Lung (tissue), 12 donors: ENCODE data around the gene MYADML2. TPM values are rescaled to one million over a fixed set of nuclear protein-coding genes. Genes with fewer than 3 reads are reported as not detected.

ENCODE experiments used
- ATAC-seq: fragments of 200-7000 bp; cut with Tn5 transposase; one replicate; pipeline ENCODE4 v1.9.1; 2020; ENCODE audit warnings: moderate number of reproducible peaks; ENCODE audit not compliant: insufficient read depth, low FRiP score
- DNase-seq, 3 donors: peaks; one replicate each; pipeline ENCODE4 v3.0.0-alpha.2; 2013 to 2017
- H3K27ac ChIP-seq, 2 donors: one replicate each; pipeline ENCODE4 v1.5.1; 2013; ENCODE audit warnings: mild to moderate bottlenecking in 2 of 2, moderate library complexity in 2 of 2, control low read depth in 1 of 2, inconsistent platforms in 1 of 2, low read depth in 1 of 2, low read length in 1 of 2
- H3K27me3 ChIP-seq, 3 donors: one replicate each; pipeline ENCODE4 v1.5.1; 2013; ENCODE audit warnings: low read length in 2 of 3; ENCODE audit not compliant: control insufficient read depth in 3 of 3, insufficient read depth in 3 of 3
- H3K36me3 ChIP-seq, 4 donors: one replicate each; pipeline ENCODE4 v1.5.1; 2013; ENCODE audit warnings: low read length in 4 of 4, mild to moderate bottlenecking in 1 of 4, moderate library complexity in 1 of 4; ENCODE audit not compliant: control insufficient read depth in 4 of 4, insufficient read depth in 4 of 4
- H3K4me1 ChIP-seq, 5 donors: one replicate each; pipeline ENCODE4 v1.5.1; 2013; ENCODE audit warnings: low read length in 5 of 5, mild to moderate bottlenecking in 2 of 5, moderate library complexity in 1 of 5; ENCODE audit not compliant: control insufficient read depth in 5 of 5, insufficient read depth in 5 of 5
- H3K4me3 ChIP-seq: one replicate; pipeline ENCODE4 v1.5.1; 2013; ENCODE audit warnings: mild to moderate bottlenecking, control low read depth, moderate library complexity
- H3K9ac ChIP-seq, 2 donors: one replicate each; pipeline ENCODE4 v1.5.1; 2013; ENCODE audit warnings: low read length in 2 of 2, control low read depth in 1 of 2; ENCODE audit not compliant: insufficient read depth in 1 of 2
- H3K9me3 ChIP-seq, 4 donors: one replicate each; pipeline ENCODE4 v1.5.1; 2013; ENCODE audit warnings: low read length in 3 of 4, mild to moderate bottlenecking in 1 of 4, moderate library complexity in 1 of 4; ENCODE audit not compliant: control insufficient read depth in 4 of 4, insufficient read depth in 3 of 4
- CTCF ChIP-seq: IDR thresholded peaks from 2 replicates; pipeline ENCODE4 v1.5.1; 2012; ENCODE audit warnings: mild to moderate bottlenecking; ENCODE audit errors: control extremely low read depth, extremely low read depth
- WGBS, 2 donors: extraction: QIAGEN DNeasy Blood & Tissue Kit; methylation state at CpG; one replicate each; pipeline ENCODE4 v1.1.7; 2013; 5-methylcytosine and 5-hydroxymethylcytosine counted together
- polyA plus RNA-seq, 2 donors: library from polyadenylated mRNA; stranded (reverse); fragments of 200-250 nt; gene quantifications; one replicate each; pipeline ENCODE4 v1.2.1, GENCODE V29; 2013
- total RNA-seq, 2 donors: library from RNA; depleted of rRNA in 1 of 2; stranded (reverse); fragments of >200 nt in 1 of 2; gene quantifications; one replicate each; pipeline ENCODE4 v1.2.1, GENCODE V29; 2014 to 2021
- donor health status: control.
- donor health status: control.
- donor health status: Bipolar disorder and iron deficiency.
- donor health status: healthy.
- donor health status: DM: yes; HTN: yes; CAD: no.

MYADML2 gene
- total and polyA plus RNA-seq, 4 donors: not detected

DNA sequence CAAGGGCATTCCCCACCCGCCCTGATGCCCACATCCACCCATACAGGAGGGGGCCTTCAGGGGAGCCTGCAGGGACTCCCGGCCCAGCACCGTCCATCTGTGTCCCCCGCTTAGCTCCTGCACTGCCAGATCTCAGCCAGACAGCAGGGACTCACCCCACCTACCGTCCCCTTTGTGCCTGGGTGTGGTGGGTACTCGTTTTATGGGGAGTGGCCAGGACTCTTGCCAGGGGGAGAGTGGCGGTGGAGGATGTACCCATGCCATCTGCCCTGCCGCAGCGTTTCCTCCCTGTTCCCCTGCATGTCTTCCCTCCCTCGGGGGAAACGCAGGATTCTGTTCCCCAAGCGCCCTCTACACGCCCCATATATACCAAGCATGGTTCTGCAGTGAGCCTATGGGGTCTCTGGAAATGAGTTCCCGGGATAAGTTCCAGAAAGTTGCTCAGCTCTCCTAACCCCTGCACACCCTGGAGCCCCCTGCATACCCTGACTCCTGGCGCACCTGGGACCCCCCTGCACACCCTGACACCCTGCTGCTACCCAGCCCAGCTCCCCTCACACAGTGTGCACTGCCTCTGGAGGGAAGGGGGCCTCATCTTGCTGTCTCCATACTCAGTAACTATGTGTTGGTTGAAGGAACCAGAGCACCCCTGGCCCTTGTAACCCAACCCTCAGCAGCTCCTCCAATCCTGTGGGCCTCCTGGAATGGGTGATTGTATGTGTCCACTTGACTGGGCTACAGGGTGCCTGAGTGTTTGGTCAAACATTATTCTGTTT, 15.3 kb downstream of the MYADML2 start:
- DNase-seq: no peak
- Histone ChIP-seq H3K4me1 (peaks cover 0 to 35% (median 5%) of the 10 kb centered on the region in 5 donors), H3K4me3 (no peak overlapping the region), H3K36me3 (no peaks in the 10 kb centered on the region), H3K27me3 (no peaks in the 10 kb centered on the region), H3K27ac (no peak overlapping the region), H3K9me3 (no peaks in the 10 kb centered on the region), H3K9ac (no peak overlapping the region)
- ATAC-seq: no peak
- TF ChIP-seq CTCF: no peak
- WGBS, 2 donors: 41 to 42% methylated on average over 15 of the region's 15 CpGs

GRCh38 chr17:81931189-81931556, 15.9 kb downstream of the MYADML2 start:
- Histone ChIP-seq H3K36me3 (no peaks in the 10 kb centered on the region), H3K4me3 (no peak overlapping the region), H3K9me3 (no peaks in the 10 kb centered on the region), H3K27ac (no peak overlapping the region), H3K27me3 (no peaks in the 10 kb centered on the region), H3K4me1 (peaks cover 0 to 36% (median 3%) of the 10 kb centered on the region in 5 donors), H3K9ac (no peak overlapping the region)
- 70 to 79% methylated on average over 13 of the region's 13 CpGs for WGBS, 2 donors
- no peak for TF ChIP-seq CTCF
- no peak for DNase-seq
- ATAC-seq: no peak

DNA sequence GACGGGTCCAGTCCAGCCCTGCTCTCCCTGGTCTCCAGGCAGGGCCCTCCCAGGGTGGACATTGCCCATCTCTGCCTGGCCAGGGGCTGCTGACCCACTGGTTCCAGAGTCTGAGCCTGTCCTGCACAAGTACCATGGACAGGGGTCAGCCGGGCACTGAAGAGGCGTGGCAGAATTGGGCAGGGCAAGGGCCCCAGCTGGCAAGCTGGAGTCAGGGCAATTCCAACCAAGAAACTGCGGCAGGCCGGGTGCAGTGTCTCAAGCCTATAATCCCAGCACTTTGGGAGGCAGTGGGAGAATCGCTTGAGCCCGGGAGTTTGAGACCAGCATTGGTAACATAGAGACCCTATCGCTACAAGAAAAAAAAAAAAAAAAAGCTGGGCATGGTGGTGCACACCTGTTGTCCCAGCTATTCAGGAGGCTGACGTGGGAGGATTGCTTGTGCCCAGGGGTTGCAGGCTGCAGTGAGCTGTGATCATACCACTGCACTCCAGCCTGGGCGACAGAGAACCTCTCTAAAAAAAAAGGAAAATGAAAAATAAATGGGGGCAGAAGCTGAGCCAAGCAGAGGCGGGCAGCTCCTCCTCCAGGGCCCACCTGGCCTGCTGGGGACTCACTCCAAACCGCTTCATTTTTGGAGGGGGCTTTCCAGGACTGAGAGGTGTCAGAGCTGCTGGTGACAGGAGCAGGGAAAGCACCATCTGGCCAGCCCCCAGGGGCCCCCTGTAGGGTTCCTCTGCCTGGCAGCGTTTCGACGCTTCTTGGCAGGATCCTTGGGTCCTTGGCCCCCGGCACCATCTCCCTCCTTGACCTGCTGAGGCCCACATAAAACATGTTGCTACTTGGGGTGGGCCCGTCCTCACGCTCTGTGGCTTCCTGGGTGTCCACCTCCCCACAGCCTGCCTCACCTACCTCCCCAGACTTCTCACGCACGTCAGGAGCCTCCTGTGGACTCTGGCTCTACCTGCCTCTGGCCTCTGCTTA, 16.6 kb downstream of the MYADML2 start:
- no peak overlapping the region for H3K27ac ChIP-seq
- no peaks in the 10 kb centered on the region for H3K36me3 ChIP-seq
- 67 to 69% methylated on average over 20 of the region's 20 CpGs for WGBS, 2 donors
- H3K27me3 ChIP-seq: no peaks in the 10 kb centered on the region
- no peak overlapping the region for H3K9ac ChIP-seq
- H3K4me1 ChIP-seq: peaks cover 0 to 34% (median 8%) of the 10 kb centered on the region in 5 donors
- no peak for TF ChIP-seq CTCF
- DNase-seq (no peak), ATAC-seq (no peak)
- no peak overlapping the region for H3K4me3 ChIP-seq
- no peaks in the 10 kb centered on the region for H3K9me3 ChIP-seq
